Fibroblast of skin of left quadriceps (primary cell): Measurements from ENCODE around the gene KCTD16.

Experiments
- DNase-seq, 2 experiments: peaks; one replicate each; pipeline ENCODE4 v3.0.0-alpha.2; 2013; ENCODE audit warnings: low read depth in 2 of 2

KCTD16 gene

GRCh38 chr5:144333336-144333920 lies 162.8 kb downstream of the KCTD16 start:
- no peak for DNase-seq

- no peak for DNase-seq
These were observed 164.9 kb downstream of the KCTD16 start for GRCh38 chr5:144335561-144335960.

GRCh38 chr5:144336191-144336961 lies 165.7 kb downstream of the KCTD16 start:
- no peak for DNase-seq

DNA sequence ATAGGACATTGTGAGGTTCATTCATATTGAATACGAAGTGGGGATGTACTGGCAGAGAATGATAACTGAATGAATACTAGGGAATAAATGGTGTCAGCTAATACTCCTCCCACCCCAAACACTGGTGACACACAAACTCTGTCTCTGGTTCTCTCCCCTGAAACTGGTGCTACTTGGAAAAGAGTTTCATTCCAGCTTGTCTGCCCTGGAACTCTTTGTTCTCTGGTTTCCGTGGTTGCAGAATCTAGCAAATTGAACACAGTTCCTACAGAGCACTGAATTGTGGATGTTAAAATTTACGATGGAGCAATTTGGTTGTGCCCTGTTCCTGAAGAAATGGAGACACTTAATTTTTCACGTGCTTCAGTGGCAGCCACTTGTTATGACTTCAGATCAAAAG lies 181.7 kb downstream of the KCTD16 start:
- no peak for DNase-seq

- DNase-seq, result no peak
These were observed 182.2 kb downstream of the KCTD16 start for GRCh38 chr5:144352732-144353317.

DNA sequence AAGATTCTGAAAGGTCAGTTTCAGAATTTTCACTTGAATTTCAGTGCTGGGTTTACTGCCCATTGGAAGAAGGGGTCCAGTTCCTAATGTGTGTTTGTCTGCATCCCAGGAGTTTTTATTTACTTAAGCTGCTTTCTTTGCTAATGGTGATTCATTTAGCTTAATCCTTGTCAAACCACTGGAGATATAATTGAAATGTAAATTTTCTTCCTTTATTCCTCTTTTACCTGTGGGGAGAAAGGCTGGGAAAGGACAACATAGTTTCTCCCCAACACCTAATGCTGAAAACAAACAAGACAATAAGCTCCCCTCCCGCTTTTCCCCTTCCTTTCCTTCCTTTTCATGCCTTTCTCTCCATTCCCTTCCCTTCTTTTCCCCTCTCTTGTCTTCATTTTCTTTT lies 185.8 kb downstream of the KCTD16 start:
- DNase-seq, result no peak

DNA sequence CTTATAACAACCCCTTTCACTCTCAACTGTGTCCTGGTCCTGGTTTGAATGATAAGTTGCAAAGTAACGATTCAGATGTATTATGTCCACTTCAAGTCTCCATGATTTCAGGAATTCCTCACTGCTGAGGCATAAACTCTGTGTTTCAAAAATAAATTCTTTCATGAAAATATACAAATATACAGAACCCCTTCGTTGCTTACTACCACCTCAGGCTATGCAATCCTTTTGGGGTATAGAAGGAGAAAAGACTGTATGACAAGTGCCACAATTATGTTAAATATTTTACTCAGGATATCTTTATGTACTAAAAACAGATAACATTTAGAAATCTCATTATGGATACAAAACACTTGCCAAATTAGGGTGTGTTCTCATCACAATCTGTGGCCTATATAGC lies 190.7 kb downstream of the KCTD16 start:
- no peak for DNase-seq

- no peak for DNase-seq
These were observed 195.2 kb downstream of the KCTD16 start for GRCh38 chr5:144365885-144366284.

DNA sequence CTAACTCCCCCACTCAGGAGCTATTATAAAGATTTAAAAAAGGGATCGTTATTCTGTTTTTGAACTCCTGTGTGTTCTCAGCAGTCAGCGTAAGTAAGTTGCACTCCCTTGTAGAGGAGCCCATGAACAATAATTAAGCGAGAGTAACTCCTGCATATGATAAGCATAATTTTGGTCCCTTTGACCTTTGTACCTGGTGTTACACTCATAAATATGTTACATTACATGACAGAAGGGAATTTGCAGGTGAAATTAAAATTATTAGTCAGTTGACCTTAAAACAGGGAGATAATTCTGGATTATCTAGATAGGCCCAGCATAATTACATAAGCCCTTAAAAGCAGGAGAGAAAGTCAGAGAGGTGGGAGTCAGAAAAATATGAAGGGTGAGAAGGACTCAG lies 197.3 kb downstream of the KCTD16 start:
- DNase-seq, result no peak

GRCh38 chr5:144368556-144368955 lies 197.9 kb downstream of the KCTD16 start:
- no peak for DNase-seq

GRCh38 chr5:144369006-144369405 lies 198.3 kb downstream of the KCTD16 start:
- DNase-seq, result no peak

DNA sequence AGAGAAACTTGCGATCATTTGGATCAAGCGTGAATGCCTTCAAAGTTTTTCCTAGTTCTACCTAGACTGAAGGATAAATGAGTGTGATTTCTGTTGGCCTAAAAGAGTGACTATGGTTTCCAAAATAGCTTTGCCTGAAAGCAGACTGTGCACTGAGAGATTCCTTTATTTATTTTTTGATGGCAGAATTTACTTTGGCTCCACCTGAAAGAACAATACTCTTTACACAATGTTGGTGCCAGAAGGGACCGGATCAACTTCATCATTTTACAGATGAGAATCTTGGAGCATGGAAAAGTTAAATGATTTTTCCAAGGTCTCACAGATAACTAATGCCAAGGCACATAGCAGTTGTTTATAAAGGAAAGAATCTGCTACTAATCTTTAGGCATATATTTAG lies 199.6 kb downstream of the KCTD16 start:
- DNase-seq, result no peak

- DNase-seq, result no peak
These were observed 204.0 kb downstream of the KCTD16 start for GRCh38 chr5:144374637-144375036.

GRCh38 chr5:144377207-144377606 lies 206.5 kb downstream of the KCTD16 start:
- DNase-seq, result no peak

DNA sequence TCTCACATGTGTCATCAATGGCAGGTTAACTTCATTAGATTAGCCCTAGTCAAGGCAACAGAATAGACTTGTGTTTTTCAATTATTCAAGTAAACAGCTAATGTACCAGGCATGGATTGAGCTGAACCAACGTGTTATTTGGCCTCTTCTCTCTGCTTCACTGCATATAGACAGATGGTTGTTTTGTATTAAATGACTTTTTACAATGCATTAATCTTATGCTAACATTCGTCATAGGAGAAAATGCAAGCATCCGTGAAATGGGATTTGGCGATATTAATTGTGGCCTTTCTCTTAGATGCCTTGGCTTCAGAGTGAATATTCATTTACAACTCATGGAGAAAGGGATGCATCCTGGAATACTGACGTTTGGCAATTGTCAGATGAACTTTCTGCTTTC lies 208.0 kb downstream of the KCTD16 start:
- DNase-seq, result no peak

DNA sequence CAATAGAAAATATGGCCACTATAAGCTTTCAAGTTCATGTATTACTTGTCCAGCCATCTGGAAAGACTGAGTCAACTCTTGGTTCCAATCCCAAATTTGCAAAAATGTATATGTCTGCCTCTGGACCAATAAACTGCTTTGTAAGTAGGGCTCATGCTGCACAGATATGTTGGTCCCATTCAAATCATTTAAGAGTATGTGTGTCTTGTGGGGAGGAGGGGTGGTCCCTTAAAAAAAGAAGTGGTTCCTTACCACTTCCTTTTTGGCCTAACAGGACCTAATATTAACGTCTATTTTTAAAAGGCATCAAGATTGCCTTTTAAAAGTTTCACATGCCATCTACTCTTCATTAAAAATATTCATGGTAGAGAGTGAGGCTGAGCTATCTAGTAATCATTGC lies 214.9 kb downstream of the KCTD16 start:
- DNase-seq, result no peak

- DNase-seq, result no peak
These were observed 215.6 kb downstream of the KCTD16 start for GRCh38 chr5:144386315-144386714.

- DNase-seq, result no peak
These were observed 219.5 kb downstream of the KCTD16 start for GRCh38 chr5:144390133-144390532.

GRCh38 chr5:144391044-144391443 lies 220.4 kb downstream of the KCTD16 start:
- DNase-seq, result no peak

- DNase-seq, result no peak
These were observed 223.2 kb downstream of the KCTD16 start for GRCh38 chr5:144393641-144394435.

DNA sequence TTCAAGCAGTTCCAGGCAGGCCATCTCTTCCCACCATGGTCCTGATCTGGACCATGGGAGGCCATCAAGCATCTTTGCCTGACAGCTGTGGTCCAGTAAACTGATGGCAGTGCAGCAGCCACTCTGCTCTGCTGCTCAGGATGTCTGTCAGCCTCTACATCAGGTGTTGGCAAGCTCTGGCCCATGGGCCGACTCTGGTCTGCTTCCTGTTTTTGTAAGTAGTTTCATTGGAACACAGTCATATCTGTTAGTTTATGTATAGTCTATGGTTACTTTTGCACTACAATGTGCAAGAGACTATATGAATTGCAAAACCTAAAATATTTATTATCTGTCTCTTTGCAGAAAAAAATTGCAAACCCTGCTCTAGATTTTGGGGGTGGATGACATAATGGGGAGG lies 225.0 kb downstream of the KCTD16 start:
- no peak for DNase-seq

- DNase-seq, result no peak
These were observed 232.4 kb downstream of the KCTD16 start for GRCh38 chr5:144403058-144403457.
